ENCODE measurements around the gene GNAQ. TPM values are rescaled to one million over a fixed set of nuclear protein-coding genes. Genes with fewer than 3 reads are reported as not detected.

The GNAQ gene
- total and polyA plus RNA-seq, 2 of the 4 experiments (the other 2 are of a cell fraction): 23.1 to 50.7 TPM

DNA sequence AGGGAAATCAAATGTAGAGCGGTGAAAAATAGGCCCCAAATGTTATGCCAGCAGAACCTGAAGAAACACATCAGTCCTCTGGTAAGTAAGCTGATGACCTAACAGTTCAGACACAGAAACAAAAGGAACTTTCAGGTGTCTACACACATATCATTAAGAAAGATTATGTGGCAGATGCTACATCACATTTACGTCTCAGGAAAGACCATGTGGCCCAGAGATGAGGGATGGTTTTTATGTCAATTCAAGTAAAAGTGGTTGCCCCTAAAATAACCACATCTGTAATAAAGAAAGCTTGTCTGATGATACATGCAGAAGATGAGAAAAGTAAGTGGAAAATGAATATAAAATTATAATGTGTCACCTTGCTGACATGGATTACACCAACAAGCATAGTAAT, 31.4 kb downstream of the GNAQ start:
- Histone ChIP-seq H2BK15ac (ENCODE audit: low read depth, low read length) (no peak overlapping the region), H3K4ac (ENCODE audit: low read depth, low read length) (no peak overlapping the region), H4K20me1 (ENCODE audit: insufficient read depth, low read length) (peaks cover 32% of the 10 kb centered on the region), H3K36me3 (ENCODE audit: control insufficient read depth, insufficient read depth, low read length) (no peaks in the 10 kb centered on the region), H3K56ac (ENCODE audit: extremely low read depth, insufficient read depth, low read length) (no peak overlapping the region), H3K4me2 (ENCODE audit: low read depth, low read length) (no peak overlapping the region), H3K9me1 (ENCODE audit: insufficient read depth, low read length) (peaks cover 16% of the 10 kb centered on the region), H3K27ac (ENCODE audit: insufficient read depth, low read length) (no peak overlapping the region), H4K5ac (ENCODE audit: low read depth, low read length) (no peak overlapping the region), H2AK9ac (replicated peaks; ENCODE audit: low read depth, low read length, poor library complexity) (no peak overlapping the region), H3K4me3 (ENCODE audit: insufficient read depth, low read depth, low read length) (no peak overlapping the region), H2BK120ac (ENCODE audit: low read depth, low read length) (no peak overlapping the region), H3K9ac (ENCODE audit: low read depth, low read length) (no peak overlapping the region), H2BK20ac (ENCODE audit: low read depth, low read length) (no peak overlapping the region), H3K79me1 (ENCODE audit: low read depth in 1 of 2, low read length in 2 of 2) (peaks cover 31 to 81% of the 10 kb centered on the region in 2 experiments), H4K8ac (ENCODE audit: low read depth in 2 of 2, low read length in 2 of 2) (no peak overlapping the region), H3K23ac (ENCODE audit: low read depth, low read length) (no peak overlapping the region), H3K18ac (ENCODE audit: low read depth, low read length) (no peak overlapping the region), H4K91ac (ENCODE audit: insufficient read depth, low read depth, low read length) (no peak overlapping the region), H3K14ac (replicated peaks; ENCODE audit: low read depth, low read length) (no peak overlapping the region), H3K4me1 (ENCODE audit: control insufficient read depth, insufficient read depth, low read length) (peaks cover 9% of the 10 kb centered on the region), H3K9me3 (ENCODE audit: control insufficient read depth, insufficient read depth, low read length) (no peaks in the 10 kb centered on the region), H3K27me3 (ENCODE audit: control insufficient read depth, insufficient read depth, low read length) (no peaks in the 10 kb centered on the region), H2AK5ac (ENCODE audit: low read depth, low read length) (no peak overlapping the region), H2BK5ac (ENCODE audit: low read depth, low read length, poor library complexity, severe bottlenecking) (no peak overlapping the region), H2AFZ (replicated peaks; ENCODE audit: low read length, poor library complexity) (no peak overlapping the region)
- no peak for ATAC-seq (ENCODE audit: low read depth)
- TF ChIP-seq MXI1 (IDR thresholded peaks at IDR 0.05; ENCODE audit: borderline replicate concordance, low read depth, low read length): no peak
- no peak for TF ChIP-seq CEBPB (IDR thresholded peaks at IDR 0.05; ENCODE audit: low read depth, low read length)
- in situ Hi-C loops (cut with MboI; ENCODE audit: low sequenced_read_pairs): no loop called here
- no TSS peak for BruUV-seq (replicated peaks)
- WGBS, 2 experiments (ENCODE audit: extremely low coverage in 2 of 2, insufficient read length in 1 of 2): no CpG with 5 or more reads among the region's 2 CpGs
- intact Hi-C loops (cut with micrococcal nuclease): no loop called here
- ChIA-PET CTCF (no interaction called here), POLR2A (ENCODE audit: unreplicated experiment) (no interaction called here)
- no peak for DNase-seq
- dilution Hi-C loops (cut with HindIII; ENCODE audit: low sequenced_read_pairs, unreplicated experiment): no loop called here

Data from IMR-90 (cell line).